GM19438 (cell line): ENCODE results near the gene WDR27.
"Not testable (repeated sequence)": the region's sequence is repeated elsewhere in the genome, so short reads cannot be mapped to it uniquely, and the experiment has no call there.

ENCODE experiments used
- ATAC-seq: cut with Tn5 transposase; IDR thresholded peaks from one replicate; pipeline ENCODE4 v1.9.1; 2021; ENCODE audit warnings: low read depth; ENCODE audit not compliant: unreplicated experiment

WDR27 gene

DNA sequence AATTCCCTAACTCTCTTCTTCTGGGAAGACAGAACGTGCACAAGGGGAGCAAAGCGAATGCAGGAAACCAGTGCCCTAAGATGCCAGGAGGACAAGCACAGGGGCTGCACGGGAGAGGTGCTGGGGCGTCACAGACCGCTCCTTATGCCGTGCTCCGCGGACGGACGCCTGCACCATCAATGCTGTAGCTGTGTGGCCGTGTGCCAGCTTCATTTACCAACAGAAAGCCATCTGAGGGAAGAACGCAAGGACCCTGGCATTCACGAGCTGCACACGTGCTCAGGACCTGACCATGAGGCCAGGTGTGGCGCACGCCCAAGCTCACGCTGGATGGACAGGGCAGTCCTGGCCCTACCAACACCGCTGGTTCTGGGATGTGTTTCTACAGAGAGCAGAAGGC lies 35.4 kb downstream of the WDR27 start:
- ATAC-seq: no peak

GRCh38 chr6:169665289-169665688 lies 36.5 kb downstream of the WDR27 start:
- no peak for ATAC-seq

DNA sequence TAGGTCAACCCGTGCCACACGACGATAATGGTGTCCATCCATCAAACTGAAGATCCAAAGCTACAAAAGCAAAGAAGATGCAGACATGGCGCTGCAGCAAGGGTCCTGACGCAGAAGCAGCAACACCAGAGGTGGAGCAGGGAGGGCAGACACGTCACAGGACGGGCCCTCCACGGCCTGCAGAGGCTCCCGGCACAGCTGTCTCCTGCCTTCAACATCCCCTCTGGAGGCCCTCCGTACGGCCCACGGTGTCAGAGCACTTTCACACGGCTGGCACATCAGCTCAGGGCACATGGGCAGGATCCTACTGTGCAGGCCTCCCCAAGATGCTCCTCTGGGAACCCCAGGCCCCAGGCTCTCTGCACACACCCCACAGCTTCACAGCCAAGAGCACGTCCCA lies 37.6 kb downstream of the WDR27 start:
- no peak for ATAC-seq

- no peak for ATAC-seq
These were observed 38.4 kb downstream of the WDR27 start for GRCh38 chr6:169663468-169663867.

- ATAC-seq: no peak
These were observed 40.5 kb downstream of the WDR27 start for GRCh38 chr6:169661391-169661756.

- ATAC-seq: no peak
These were observed 41.0 kb downstream of the WDR27 start for GRCh38 chr6:169660751-169661390.

- ATAC-seq: no peak
These were observed 41.8 kb downstream of the WDR27 start for GRCh38 chr6:169659820-169660610.

GRCh38 chr6:169657284-169657610 lies 44.6 kb downstream of the WDR27 start:
- no peak for ATAC-seq

DNA sequence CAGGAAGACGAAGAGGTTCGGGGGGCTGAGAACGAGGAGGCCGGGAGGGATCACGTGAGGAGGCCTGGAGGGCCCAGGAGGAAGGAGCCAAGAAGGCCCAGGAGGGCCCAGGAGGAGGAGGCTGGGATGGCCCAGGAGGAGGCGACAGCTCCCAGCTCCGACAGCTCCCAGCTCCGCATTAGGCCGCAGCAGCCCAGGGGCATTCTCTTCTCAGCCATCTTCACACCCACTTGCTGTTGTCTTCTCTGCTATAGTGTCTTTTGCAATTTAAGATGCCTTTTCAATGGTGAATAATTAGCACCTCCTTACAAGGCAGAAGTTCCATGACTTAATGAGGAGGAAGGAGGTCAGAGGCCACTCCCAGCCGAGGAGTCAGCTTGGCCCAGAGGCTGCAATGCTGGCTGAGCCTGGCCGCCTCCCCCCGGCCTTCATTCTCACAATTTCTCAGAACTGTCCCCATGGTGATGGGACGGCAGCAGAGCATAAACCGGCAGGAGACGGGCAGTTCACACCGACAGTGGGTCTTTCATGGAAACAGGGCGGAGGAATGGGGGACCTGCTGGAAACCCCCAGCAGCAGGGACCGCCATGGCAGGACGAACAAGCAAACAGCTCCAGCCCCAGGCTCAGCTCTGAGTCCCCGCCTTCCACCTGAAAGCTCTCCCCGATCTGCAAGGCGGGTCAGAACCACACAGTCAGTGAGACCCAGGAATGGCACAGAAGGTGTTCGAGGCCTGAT lies 45.1 kb downstream of the WDR27 start:
- no peak for ATAC-seq

- peak; percentile 78 for ATAC-seq
These were observed 47.0 kb downstream of the WDR27 start for GRCh38 chr6:169654598-169655391.

- no peak for ATAC-seq
These were observed 48.1 kb downstream of the WDR27 start for GRCh38 chr6:169653691-169654090.

- ATAC-seq: no peak
These were observed 48.9 kb downstream of the WDR27 start for GRCh38 chr6:169652896-169653295.

GRCh38 chr6:169651498-169651897 lies 50.3 kb downstream of the WDR27 start:
- ATAC-seq: no peak

- no peak for ATAC-seq
These were observed 50.9 kb downstream of the WDR27 start for GRCh38 chr6:169650959-169651292.

DNA sequence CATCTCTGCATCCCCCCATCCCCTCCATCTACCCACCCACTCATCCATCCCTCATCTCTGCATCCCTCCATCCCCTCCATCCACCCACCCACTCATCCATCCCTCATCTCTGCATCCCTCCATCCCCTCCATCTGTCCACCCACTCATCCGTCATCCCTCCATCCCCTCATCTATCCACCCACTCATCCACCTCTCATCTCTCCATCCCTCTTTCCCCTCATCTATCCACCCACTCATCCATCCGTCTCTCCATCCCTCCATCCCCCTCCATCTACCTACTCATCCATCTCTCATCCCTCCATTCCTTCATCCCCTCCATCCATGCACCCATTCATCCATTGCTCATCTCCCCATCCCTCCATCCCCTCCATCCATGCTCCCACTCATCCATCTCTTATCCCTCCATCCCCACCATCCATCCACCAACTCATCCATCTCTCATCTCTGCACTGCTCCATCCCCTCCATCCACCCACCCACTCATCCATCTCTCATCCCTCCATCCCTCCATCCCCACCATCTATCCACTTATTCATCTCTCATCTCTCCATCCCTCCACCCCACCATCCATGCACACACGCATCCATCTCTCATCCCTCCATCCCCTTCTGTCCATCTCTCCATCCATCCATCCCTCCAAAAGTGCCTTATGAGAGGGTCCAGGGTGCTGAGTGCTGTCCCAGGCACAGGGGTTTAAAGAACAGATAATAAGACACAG lies 51.4 kb downstream of the WDR27 start:
- ATAC-seq: no peak

DNA sequence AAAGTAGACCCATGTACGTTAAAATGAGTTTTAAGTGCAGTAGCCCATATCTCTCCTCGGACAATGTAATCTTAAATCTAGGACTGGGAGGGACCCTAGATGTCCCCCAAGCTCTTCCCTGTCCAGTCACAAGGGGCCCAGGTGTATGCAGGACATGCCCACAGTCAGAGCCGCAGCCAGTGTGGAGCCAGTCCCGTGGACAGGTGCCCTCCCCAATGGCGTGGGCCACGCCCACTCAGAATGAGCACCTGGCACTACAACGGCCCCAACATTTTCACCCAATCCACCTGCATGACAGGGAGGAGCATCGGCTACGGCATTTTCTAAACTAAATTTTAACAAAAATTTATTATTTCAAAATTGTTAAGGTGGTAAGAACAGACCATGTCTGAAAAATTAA lies 53.2 kb downstream of the WDR27 start:
- no peak for ATAC-seq

DNA sequence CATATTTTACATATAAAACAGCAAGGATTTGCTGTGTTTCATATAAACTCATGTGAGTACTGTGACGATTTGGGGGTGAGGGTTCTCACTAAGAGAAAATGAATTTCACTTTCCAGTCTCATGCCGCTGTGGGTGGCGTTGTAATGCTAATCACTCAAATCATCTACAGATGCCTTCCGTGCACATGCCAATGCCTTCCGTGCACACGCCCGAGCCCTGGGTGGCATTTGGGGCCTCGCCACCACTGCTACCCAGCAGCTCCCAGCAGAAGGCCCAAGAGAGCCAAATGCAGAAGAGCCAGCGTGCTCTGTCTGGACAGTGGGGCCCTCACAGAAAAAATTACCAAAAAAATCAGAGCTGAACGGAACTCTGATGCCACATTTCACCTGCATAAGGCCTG lies 53.7 kb downstream of the WDR27 start:
- no peak for ATAC-seq

DNA sequence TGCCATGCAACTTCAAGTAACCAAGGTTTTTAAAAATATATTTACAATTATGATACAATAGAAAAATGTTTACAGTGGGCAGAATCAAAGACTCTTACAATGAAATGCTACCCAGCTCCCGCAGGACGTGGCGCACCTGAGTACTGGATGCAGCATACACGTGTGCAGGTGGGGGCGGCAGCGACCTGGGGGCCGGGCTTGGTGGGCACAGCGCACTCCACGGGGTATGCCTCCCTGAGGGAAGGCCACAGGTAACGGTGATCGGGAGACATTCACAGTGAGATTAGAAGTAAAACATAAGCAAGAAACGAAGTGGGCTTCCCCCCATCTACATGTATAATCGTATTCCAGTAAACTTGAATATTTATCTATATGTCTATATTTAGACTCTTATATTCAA lies 54.2 kb downstream of the WDR27 start:
- ATAC-seq: no peak

GRCh38 chr6:169646906-169647567 lies 54.8 kb downstream of the WDR27 start:
- no peak for ATAC-seq

- ATAC-seq: not testable (repeated sequence)
These were observed 56.4 kb downstream of the WDR27 start for GRCh38 chr6:169645459-169645858.
